SK-N-MC (cell line): ENCODE data around the gene DERL3.
"Not testable (repeated sequence)": the region's sequence is repeated elsewhere in the genome, so short reads cannot be mapped to it uniquely, and the experiment has no call there.

Experiments
- DNase-seq: peaks from one replicate; pipeline ENCODE4 v3.0.0-alpha.2; 2011; ENCODE audit warnings: low read depth, low spot score
- H3K27ac ChIP-seq: fragments of 200-600 bp; sonication (generic); 2 replicates; pipeline ENCODE4 v1.5.1; 2016; ENCODE audit warnings: mixed run types
- H3K36me3 ChIP-seq: fragments of 200-600 bp; sonication (generic); 2 replicates; pipeline ENCODE4 v1.6.1; 2017; ENCODE audit warnings: antibody characterized with exemption, low read length, mixed read lengths; ENCODE audit not compliant: insufficient read depth
- H3K4me3 ChIP-seq: fragments of 200-600 bp; sonication (generic); 2 replicates; pipeline ENCODE4 v1.5.1; 2016
- H3K9ac ChIP-seq: fragments of 200-600 bp; sonication (generic); 2 replicates; pipeline ENCODE4 v1.8.0; 2017; ENCODE audit warnings: mixed run types, mixed read lengths; ENCODE audit not compliant: insufficient read length
- H3K9me3 ChIP-seq: fragments of 200-600 bp; sonication (generic); 2 replicates; pipeline ENCODE4 v1.6.1; 2017; ENCODE audit warnings: low read depth, mild to moderate bottlenecking, antibody characterized with exemption, low read length, moderate library complexity, mixed read lengths
- EZH2 ChIP-seq: fragments of 200-600 bp; sonication (generic); IDR thresholded peaks from one replicate; pipeline ENCODE4 v1.6.1; 2017; ENCODE audit warnings: antibody characterized with exemption
- FOXP2 ChIP-seq: optimal IDR thresholded peaks from 2 replicates; pipeline ENCODE3; 2011; ENCODE audit warnings: mild to moderate bottlenecking, moderate library complexity; ENCODE audit not compliant: insufficient read depth; ENCODE audit errors: extremely low read length, control extremely low read depth
- POLR2AphosphoS5 ChIP-seq: IDR thresholded peaks from 2 replicates; pipeline ENCODE4 v1.6.1; 2012; ENCODE audit warnings: mild to moderate bottlenecking, low read depth, low read length, borderline replicate concordance

DERL3 gene

DNA sequence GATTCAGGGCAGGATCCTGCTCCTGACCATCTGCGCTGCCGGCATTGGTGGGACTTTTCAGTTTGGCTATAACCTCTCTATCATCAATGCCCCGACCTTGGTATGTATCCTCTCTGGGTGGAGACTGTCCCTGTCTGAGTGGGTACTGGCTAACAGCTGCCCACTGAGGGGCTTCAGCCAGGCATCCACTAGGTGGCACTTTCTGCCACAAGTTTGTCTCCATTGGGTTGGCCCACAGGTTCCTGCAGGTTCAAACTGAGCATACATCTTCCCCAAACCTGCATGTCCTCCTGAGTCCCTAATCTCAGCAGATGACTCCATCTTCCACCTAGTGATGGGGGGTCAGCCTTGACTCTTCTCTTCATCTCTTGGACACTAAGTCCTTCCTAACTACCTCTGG lies 23.3 kb upstream of the DERL3 start:
- Histone ChIP-seq H3K4me3 (no peak overlapping the region), H3K9ac (no peak overlapping the region), H3K9me3 (no peaks in the 10 kb centered on the region), H3K36me3 (no peaks in the 10 kb centered on the region), H3K27ac (no peak overlapping the region)
- DNase-seq, result no peak
- no peak for TF ChIP-seq FOXP2
- no peak for TF ChIP-seq EZH2
- TF ChIP-seq POLR2AphosphoS5, result no peak

DNA sequence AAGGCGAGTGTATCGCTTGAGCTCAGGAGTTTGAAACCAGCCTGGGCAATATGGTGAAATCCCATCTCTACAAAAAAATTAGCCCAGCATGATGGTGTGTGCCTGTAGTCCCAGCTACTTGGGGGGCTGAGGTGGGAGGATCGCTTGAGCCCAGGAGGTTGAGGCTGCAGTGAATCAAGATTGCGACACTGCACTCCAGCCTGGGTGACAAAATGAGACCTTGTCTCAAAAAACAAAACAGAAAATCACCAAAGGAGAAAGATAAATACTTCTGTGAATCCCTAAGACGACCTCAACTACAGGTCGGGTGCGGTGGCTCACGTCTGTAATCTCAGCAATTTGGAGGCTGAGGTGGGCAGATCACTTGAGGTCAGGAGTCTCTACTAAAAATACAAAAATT lies 21.4 kb upstream of the DERL3 start:
- not testable (repeated sequence) for H3K27ac ChIP-seq, H3K9ac ChIP-seq, H3K4me3 ChIP-seq

DNA sequence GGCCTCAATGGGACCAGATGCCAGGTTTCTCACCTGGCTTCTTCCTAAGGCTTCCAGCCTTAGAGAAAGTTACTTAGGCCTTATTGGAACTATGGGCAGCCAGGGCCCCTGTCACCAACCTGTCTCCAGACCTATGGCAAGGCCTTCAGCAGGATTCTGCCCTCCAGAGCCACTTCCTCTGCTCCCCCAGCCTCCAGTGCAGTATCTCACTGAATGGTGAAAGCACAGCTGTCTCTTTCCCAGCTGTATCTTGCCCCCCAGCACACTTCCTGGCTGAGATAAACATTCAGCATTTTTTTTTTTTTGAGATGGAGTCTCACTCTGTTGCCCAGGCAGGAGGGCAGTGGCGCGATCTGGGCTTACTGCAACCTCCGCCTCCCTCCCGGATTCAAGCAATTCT lies 20.4 kb upstream of the DERL3 start:
- DNase-seq, result no peak
- TF ChIP-seq EZH2, result no peak
- no peak for TF ChIP-seq POLR2AphosphoS5
- no peak for TF ChIP-seq FOXP2
- Histone ChIP-seq H3K9ac (no peak overlapping the region), H3K9me3 (no peaks in the 10 kb centered on the region), H3K4me3 (no peak overlapping the region), H3K27ac (no peak overlapping the region), H3K36me3 (no peaks in the 10 kb centered on the region)

More for the DNA sequence above, 21.4 kb upstream of the DERL3 start:
- DNase-seq, H3K36me3 ChIP-seq, H3K9me3 ChIP-seq: not testable (repeated sequence)

DNA sequence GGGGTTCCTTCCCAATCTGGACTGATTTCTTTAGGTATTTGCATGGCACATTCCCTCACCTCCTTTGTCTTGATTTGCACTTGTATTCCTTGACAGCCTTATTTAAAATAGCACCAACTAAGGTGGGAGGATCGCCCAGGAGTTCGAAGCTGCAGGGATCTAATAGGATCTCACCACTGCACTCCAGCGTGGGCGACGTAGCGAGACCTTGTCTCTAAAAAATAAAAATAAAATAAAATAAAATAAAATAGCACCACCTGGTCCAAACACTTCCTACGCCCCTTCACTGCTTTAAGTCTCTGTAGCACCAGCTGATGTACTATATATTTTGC lies 19.6 kb upstream of the DERL3 start:
- peak overlapping the region; percentile 83 for H3K4me3 ChIP-seq
- no peaks in the 10 kb centered on the region for H3K9me3 ChIP-seq
- no peak for TF ChIP-seq EZH2
- no peak for TF ChIP-seq POLR2AphosphoS5
- TF ChIP-seq FOXP2, result no peak
- DNase-seq, result no peak
- no peak overlapping the region for H3K27ac ChIP-seq
- H3K9ac ChIP-seq, result peak overlapping the region; percentile 64
- no peaks in the 10 kb centered on the region for H3K36me3 ChIP-seq

DNA sequence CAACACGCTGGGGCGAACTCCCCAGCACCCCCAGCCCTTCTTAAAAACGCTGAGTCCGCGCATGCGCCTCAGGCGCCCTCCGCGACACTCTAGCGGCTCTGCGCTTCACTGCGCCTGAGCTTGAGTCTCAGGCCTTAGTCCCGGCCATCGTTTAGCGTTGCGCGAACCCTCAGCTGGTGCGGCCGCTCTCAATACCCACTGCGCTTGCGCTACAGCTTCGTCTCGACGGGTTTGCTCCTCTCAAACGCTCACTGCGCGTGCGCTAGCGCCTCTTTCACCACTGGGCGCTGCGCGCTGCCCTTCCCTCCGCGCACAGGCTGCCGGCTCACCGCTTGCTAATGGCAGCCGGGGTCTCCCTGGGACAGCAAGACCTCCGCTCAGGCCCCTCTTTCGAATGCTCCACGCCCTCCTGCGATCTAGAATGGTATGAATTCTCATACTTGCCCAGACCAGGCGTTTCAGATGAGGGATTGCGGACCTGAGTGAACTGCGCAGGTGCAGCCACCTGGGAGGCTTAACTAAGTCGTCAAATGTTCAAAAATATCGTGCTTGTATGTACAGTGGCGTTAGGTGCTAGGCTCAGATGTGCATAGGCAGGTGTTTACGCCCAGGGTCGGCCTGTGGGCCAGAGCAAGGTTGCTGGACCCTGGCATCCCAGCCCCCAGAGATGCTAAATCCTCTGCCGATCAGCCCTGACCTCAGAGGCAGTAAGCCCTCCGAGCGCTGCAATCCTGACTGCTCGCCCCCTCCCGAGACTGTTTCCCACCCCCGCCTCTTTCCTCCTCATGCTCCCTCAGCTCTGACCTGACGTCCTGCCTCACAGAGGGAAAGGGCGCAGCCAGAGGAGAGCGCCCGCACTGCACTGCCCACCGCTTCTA lies 19.0 kb upstream of the DERL3 start, which contains the start of gene SLC2A11:
Gene SLC2A11, plus strand, starts transcription at position 270 of the 878 bp plus-strand sequence. Its CDS starts 125 bp downstream, at position 395.
- no peak for TF ChIP-seq EZH2
- TF ChIP-seq POLR2AphosphoS5, result peak; percentile 92
- no peak within 1 kb of the TSS for H3K27ac ChIP-seq
- H3K9me3 ChIP-seq, result no peaks in the 10 kb centered on the region
- peak within 1 kb of the TSS; percentile 64 for H3K9ac ChIP-seq
- DNase-seq, result peak; percentile 77
- peak within 1 kb of the TSS; percentile 83 for H3K4me3 ChIP-seq
- H3K36me3 ChIP-seq, result no peaks in the 10 kb centered on the region

DNA sequence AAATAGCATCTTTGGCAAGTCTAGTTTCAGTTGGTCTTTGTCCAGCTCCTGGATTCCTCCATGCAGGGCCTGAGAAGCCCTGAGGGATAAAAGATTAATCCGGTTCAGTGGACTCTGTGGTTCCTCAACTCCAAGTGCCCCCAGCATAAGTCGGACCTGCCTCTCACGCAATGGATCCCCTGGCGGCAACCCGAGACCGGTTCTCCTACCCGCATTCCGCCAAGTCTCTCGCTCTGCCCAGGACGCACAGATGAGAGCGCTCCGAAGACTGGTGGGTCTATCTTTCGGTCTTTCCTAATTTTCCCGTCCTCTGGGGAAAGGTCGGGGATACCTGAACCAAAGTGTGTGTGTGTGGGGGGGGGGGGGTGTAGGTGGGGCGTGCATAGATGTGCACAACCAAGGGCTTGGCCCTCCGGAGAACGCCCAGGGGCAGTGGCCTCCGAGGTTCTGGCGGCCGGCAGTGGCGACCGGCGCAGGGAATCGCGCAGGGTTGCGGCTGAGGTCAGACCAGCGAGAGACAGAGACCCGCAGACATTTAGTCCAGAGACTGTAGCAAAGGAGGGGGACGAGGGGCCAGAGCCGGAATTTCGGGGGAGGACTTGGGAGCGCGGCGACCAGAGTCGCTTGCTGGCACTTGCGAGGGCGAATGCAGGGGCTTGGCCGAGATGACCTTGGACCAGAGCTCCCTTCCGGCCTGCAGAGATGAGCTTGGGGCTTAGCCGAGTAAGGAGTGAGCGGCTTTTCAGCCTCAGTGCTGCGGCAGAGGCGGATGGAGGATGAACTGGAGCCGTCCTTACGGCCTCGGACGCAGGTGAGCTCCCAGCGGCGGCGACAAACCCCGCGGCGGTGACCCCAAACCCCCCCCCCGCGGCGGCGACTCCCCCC lies 18.2 kb upstream of the DERL3 start:
- no peak for DNase-seq
- Histone ChIP-seq H3K36me3 (no peaks in the 10 kb centered on the region), H3K9ac (peak overlapping the region; percentile 64), H3K27ac (no peak overlapping the region), H3K4me3 (peak overlapping the region; percentile 83), H3K9me3 (no peaks in the 10 kb centered on the region)
- no peak for TF ChIP-seq EZH2
- TF ChIP-seq FOXP2, result no peak

DNA sequence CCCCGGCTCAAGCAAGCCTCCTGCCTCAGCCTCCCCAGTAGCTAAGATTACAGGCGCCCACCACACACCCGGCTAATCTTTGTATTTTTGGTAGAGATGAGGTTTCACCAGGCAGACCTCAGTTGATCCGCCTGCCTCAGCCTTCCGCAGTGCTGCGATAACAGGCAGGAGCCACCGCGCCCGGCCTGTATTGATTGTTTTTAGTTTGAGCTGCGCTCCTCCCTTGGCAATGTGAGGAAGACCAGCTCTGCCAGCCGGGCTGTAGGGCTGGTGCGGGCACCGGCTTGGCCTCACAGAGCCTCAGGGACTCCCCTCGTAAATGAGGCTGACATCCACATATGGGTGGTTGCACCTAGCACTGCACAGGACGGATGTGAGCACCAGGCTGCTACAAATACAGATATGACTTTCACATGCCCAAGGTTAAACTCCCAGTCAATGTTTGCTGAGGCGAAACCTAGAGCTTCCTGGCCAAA lies 11.4 kb upstream of the DERL3 start:
- Histone ChIP-seq H3K27ac (no peak overlapping the region), H3K9me3 (no peaks in the 10 kb centered on the region), H3K9ac (no peak overlapping the region), H3K36me3 (no peaks in the 10 kb centered on the region), H3K4me3 (no peak overlapping the region)
- TF ChIP-seq EZH2 (no peak), POLR2AphosphoS5 (no peak), FOXP2 (no peak)
- DNase-seq, result no peak
